Measurements from ENCODE around the gene PRELID3B.

GRCh38 chr20:59015812-59016711, 26.5 kb downstream of the PRELID3B start:
- TF ChIP-seq POLR2A (IDR thresholded peaks at IDR 0.05): no peak
- no peak for TF ChIP-seq CTCF (IDR thresholded peaks at IDR 0.05)
- TF ChIP-seq POLR2AphosphoS5 (IDR thresholded peaks at IDR 0.05): no peak
- TF ChIP-seq EP300 (IDR thresholded peaks at IDR 0.05): no peak

Data from gastroesophageal sphincter (tissue), 3 donors.